OCI-M1 (cell line): Measurements from ENCODE around the gene SLC16A10.
"Not testable (repeated sequence)": the region's sequence is repeated elsewhere in the genome, so short reads cannot be mapped to it uniquely, and the experiment has no call there.

Experiments
- DNase-seq: peaks from one replicate; lab custom pipeline; 2025; lab: John Stamatoyannopoulos, UW

Gene SLC16A10

DNA sequence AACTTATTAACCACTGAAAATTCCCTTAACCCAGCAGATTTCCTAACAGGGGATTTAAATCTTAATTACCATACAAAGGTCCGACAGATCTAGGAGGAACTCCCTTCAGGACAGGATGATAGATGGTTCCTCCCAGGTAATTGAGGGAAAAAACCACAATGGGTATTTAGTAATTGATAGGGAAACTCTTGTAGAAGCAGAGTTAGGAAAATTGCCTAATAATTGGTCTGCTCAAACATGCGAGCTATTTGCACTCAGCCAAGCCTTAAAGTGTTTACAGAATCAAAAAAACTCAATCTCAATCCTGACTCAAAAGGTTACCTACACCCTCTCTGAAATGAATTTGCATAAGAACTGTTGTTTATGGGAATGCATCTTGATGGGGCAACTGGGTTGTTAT, 45.4 kb downstream of the SLC16A10 start:
- DNase-seq, result not testable (repeated sequence)

DNA sequence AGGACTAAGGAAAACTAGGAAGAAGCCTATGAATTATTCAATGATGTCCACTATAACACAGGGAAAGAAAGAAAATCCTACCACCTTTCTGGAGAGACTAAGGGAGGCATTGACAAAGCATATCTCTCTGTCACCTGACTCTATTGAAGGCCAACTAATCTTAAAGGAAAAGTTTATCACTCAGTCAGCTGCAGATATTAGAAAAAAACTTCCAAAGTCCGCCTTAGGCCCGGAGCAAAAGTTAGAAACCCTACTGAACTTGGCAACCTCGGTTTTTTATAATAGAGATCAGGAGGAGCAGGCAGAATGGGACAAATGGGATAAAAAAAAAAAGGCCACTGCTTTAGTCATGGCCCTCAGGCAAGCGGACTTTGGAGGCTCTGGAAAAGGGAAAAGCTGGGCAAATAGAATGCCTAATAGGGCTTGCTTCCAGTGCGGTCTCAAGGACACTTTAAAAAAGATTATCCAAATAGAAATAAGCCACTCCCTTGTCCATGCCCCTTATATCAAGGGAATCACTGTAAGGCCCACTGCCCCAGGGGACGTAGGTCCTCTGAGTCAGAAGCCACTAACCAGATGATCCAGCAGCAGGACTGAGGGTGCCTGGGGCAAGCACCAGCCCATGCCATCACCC, 47.0 kb downstream of the SLC16A10 start:
- DNase-seq, result not testable (repeated sequence)

DNA sequence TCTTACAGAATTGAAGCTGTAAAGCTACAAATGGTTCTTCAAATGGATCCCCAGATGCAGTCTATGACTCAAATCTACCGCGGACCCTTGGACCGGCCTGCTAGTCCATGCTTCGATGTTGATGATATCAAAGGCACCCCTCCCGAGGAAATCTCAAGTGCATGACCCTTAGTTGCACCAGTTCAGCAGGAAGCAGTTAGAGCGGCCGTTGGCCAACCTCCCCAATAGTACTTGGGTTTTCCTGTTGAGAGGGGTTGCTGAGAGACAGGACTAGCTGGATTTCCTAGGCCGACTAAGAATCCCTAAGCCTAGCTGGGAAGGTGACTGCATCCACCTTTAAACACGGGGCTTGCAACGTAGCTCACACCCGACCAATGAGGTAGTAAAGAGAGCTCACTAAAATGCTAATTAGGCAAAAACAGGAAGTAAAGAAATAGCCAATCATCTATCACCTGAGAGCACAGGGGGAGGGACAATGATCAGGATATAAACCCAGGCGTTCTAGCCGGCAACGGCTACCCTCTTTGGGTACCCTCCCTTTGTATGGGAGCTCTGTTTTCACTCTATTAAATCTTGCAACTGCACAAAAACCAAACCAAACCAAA, 50.3 kb downstream of the SLC16A10 start:
- DNase-seq, result not testable (repeated sequence)

- no peak for DNase-seq
Observed at GRCh38 chr6:111147440-111147839, 60.1 kb downstream of the SLC16A10 start.

GRCh38 chr6:111148110-111148509, 60.8 kb downstream of the SLC16A10 start:
- no peak for DNase-seq

DNA sequence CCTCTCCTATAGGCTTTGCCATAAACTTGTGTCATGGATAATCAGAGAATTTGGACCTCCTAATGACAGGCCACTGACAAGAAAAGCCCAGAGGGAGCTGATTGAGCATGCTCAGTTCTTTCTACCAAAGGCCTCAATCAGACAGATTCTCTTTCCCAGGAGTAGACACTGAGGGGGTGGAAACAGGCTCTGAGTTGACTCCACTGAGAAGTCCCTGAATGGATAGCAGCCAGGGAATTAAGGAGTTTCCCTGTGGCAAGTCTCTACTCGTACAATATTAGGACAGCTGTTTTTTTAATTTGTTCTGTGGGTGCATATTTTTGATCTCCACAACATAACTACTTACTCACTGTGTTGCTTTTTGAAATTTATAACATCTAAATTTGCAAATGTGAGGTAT, 63.3 kb downstream of the SLC16A10 start:
- no peak for DNase-seq

DNA sequence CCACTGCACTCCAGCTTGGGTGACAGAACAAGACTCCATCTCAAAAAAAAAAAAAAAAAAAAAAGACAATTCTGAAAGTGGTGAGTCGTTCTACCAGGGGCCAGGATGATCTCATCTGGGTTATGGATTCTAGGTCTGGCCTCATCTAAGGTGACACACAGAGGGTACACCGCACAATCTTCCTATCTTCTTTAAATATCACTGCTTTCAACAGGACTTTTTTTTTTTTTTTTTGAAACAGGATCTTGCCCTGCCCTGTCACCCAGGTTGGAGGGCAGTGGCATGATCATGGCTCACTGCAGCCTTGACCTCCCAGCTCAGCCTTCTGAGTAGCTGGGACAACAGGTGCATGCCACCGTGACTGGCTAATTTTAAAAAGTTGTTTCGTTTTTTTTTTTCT, 67.7 kb downstream of the SLC16A10 start:
- no peak for DNase-seq

DNA sequence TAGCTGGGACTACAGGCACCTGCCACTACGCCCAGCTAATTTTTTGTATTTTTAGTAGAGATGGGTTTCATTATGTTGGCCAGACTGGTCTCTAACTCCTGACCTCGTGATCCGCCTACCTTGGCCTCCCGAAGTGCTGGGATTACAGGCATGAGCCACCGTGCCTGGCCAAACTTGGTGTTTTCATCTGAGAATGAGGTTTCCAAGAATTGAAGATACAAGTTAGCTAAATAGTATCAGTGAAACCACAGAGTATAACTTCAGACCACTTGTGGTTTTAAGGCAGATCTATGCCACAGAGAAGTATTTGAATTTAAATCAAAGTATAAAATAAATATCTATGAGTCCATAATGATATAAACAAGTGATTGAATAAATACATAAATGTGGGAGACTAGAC, 70.1 kb downstream of the SLC16A10 start:
- DNase-seq, result peak; percentile 49

DNA sequence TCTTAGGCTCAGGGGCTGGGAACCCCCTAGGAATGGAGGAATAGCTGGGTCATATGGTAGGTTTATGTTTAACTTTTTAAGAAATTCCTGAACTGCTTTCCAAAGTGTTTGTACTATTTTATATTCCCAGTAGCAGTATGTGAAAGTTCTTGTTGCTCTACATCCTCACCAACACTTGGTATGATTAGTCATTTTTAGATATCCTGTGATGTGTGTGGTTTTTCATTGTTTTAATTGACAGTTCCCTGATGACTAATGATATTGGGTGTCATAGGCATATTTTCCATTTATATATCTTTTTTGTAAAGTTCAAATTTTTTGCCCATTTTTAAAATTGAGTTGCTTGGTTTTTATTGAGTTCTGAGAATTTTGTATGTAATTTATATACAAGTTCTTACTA, 72.3 kb downstream of the SLC16A10 start:
- no peak for DNase-seq

- no peak for DNase-seq
Observed at GRCh38 chr6:111161650-111162049, 74.3 kb downstream of the SLC16A10 start.

- peak; percentile 34 for DNase-seq
Observed at GRCh38 chr6:111162504-111162903, 75.2 kb downstream of the SLC16A10 start.

DNA sequence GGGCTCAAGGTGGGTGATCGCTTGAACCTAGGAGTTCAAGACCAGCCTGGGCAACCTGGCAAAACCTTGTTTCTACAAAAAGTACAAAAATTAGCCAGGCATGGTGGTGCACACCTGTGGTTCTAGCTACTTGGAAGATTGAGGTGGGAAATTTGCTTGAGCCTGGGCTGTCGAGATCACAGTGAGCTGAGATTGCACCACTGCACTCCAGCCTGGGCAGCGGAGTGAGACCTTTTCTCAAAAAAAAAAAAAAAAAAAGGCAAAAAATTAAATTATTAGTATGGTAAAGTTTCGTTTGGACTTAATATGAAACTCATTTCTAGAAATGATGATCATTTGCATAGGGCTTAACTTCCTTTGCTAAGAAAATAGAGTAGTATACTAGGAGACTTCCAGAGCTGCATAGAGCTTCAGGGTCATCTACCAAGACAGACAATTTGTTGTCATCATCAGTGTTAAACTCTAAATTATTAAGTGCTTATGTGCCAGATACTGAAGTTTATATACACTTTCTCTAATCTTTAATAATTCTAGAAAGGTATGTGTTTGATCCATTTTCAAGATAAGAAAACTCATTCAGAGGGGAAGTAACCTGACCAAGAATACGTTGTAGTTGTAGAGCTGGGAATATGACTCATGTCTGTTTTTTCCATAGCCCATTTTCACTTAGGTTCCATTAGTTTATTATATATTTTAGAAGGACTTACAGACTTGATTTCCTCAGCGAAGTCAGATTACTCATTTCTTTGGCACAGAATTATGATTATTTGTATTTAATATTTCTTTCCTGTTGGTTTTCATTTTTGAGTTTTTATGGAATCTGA, 84.5 kb downstream of the SLC16A10 start:
- DNase-seq, result no peak

GRCh38 chr6:111172563-111172962, 85.3 kb downstream of the SLC16A10 start:
- DNase-seq, result no peak

DNA sequence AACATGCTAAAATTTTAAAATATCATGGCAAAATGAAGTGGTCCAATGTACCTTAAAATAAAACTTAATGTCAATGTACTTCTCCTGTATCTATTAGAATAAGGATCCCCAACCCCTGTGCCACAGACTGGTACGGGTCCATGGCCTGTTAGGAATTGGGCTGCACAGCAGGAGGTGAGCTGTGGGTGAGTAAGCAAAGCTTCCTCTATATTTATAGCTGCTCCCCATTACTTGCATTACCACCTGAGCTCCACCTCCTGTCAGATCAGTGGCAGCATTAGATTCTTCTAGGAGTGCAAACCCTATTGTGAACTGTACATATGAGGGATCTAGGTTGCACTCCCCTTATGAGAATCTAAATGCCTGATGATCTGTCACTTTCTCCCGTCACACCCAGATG, 86.0 kb downstream of the SLC16A10 start:
- DNase-seq, result no peak

DNA sequence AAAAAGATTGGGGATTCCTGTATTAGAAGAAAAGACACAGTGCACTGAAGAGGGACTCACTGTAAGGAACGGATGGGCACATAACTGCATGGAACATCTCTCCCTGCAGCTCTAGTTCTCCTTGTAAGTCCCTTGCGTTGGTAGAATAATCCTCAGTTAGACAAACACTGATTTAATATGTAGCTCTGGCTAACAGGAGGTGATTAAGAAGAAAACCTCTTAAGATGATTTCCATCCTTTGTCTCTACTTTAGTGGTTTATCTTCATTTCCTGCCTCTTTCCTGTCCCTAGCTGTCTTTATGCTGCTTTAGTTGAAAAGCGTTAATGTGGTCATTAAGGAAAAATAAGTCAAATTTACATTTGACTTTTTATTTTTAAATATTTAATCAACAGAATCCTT, 86.6 kb downstream of the SLC16A10 start:
- no peak for DNase-seq

- no peak for DNase-seq
Observed at GRCh38 chr6:111175109-111175508, 87.8 kb downstream of the SLC16A10 start.

DNA sequence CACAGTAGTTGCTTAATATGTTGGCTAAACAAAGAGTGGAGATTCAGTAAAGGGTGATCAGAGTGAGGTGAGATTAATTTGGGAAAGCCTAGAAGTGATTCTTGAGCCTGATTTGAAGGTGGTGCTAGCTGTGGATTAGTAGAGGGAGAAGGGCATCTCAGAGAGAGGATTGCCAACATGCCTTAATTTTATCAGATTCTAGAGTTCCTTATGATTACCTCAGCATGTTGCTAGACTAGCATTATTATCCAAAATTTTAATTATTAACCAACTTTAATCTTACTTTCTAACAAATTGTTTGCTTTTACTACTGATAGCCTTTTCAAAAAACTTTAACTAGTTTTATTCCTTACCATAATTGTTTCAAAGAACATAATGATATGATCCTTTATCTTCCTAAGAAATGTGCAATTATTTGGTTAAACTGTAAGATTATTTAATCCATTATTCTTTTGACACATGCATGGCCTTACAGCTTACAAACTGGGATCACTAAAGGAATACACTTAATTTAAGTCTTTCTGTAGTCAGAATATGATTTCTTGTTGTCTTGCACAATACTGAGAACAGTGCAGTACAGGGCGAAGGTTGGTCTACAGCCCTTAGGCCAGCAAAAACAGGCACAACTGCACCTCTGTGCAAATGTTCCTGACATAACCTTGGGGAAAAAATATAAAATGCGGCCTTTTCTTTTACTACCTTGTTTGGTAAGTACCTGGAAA, 88.9 kb downstream of the SLC16A10 start:
- DNase-seq, result no peak

DNA sequence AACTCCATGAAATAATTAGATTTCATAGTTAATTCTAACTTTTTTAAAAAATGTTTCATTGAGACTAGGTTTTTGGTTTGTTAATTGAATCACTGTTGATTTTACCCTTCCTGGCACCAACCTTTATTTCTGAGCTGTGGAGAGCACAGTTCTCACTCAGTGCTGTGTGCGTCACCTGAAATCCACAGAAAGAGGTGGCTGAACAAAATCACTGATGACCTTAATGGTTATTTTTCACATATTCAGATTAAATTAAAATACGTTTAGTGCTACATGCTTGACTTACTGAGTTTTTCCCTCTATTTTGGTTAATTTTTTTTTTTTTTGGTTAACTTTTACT, 89.4 kb downstream of the SLC16A10 start:
- no peak for DNase-seq

- no peak for DNase-seq
Observed at GRCh38 chr6:111177131-111177530, 89.8 kb downstream of the SLC16A10 start.

DNA sequence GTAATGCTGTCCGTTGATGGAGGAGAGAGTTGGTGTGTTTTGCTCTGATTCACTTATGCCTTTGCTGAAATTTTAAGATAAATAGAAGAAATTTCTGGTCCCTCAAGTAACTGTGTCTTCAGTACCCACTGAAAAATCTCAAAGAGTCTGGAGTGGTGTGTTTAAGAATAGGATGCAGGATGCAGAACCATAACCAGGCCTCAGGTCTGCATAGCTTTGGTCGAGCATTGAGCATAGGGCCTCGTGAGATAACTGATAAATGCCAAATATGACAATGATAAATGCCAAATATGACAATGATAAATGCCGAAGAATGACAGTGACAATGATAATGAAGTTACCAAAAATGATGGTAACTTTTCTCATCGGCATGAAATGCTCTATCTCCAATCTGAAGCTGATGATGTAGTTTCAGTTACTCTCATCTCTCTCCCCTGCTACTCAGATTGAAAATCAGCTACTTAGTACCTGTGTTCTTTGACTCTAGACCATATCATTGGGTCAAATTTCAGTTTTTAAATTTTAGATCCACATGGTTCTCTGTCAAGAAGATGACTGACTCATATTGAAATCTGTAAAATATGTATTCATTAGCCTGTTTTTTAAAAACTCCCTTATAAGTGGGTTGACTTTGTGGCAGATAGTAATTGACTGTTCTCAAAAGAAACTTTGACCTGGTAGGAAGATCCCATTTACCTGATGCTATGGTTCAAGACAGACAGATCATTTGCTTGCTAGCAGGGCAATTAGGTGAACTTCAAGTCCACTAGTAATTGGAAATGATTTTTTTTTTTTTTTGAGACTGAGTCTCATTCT, 96.6 kb downstream of the SLC16A10 start:
- DNase-seq, result no peak

DNA sequence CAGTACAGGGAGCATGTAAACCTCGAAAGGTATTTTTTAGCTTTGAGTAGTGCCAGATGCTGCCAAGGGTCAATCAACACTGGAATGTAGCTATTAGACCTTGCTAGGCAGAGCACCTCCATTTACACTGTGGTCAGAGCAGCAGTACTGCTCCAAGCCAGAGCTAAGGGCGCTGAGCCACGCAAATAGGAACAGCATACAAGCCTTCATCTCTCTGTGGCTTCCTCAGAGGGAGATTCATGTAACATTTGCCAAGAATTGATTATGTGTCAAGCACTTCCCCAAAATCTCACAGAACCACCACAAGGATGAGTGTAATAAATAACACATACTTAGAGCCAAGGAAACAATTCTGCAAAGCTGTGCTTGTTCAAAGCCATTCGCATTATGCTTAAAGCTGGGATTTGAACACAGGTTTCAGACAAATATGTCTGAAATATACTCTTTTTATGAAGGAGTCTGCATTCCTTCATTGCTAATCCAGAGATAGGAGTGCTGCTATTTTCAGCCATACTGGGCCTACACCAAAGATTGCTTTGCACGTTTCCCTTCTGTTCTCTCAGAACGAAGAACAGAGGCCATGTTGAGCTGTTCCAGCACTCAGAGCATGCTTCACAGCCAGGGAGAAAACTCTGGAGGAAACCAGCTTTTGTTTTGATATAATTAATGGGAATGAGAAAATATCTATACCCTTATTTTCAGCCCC, 97.7 kb downstream of the SLC16A10 start:
- DNase-seq, result peak; percentile 57
